Endothelial cell of umbilical vein (primary cell): Measurements from ENCODE around the gene TUBB3. TPM values are rescaled to one million over a fixed set of nuclear protein-coding genes. Genes with fewer than 3 reads are reported as not detected.

Experiments
- BruUV-seq: library from RNA; stranded (reverse); fragments of 400-500 nt; replicated peaks from 2 replicates; lab custom pipeline; 2021; lab: Mats Ljungman, UMichigan
- CTCF ChIA-PET: fragments of 300-600, 350-600 bp; sonication (Branson Sonifier 250); formaldehyde crosslinking; loops from one replicate; lab custom pipeline; 2021; ENCODE audit warnings: antibody characterized with exemption, inconsistent platforms; lab: Charles Lee
- POLR2A ChIA-PET: fragments of 300-600, 350-600 bp; sonication (Branson Sonifier 250); formaldehyde crosslinking; loops from one replicate; lab custom pipeline; 2021; ENCODE audit warnings: antibody characterized with exemption, inconsistent platforms; lab: Charles Lee
- DNase-seq: peaks from one replicate; pipeline ENCODE4 v3.0.0-alpha.2; 2011; ENCODE audit warnings: low read depth, low spot score
- FAIRE-seq: peaks from 2 replicates; lab custom pipeline; 2011; peaks lifted over from hg19 to GRCh38; lab: Jason Lieb, UNC
- H2AFZ ChIP-seq: 2 replicates; pipeline ENCODE4 v1.6.0; 2012; ENCODE audit warnings: low read depth, low read length, control low read depth, inconsistent platforms
- H3K27ac ChIP-seq: 2 replicates; pipeline ENCODE4 v1.5.1; 2011; ENCODE audit warnings: low read depth, mild to moderate bottlenecking, control low read depth, low read length, moderate library complexity; ENCODE audit not compliant: insufficient read depth
- H3K27me3 ChIP-seq, 2 experiments: 2 replicates each; pipeline versions ENCODE4 v1.6.0 to v1.6.1; 2011; ENCODE audit warnings: low read length in 2 of 2, mixed read lengths in 1 of 2; ENCODE audit not compliant: control insufficient read depth in 2 of 2, insufficient read depth in 2 of 2
- H3K36me3 ChIP-seq, 2 experiments: 2 replicates in 1 of 2; 3 replicates in 1 of 2; pipeline ENCODE4 v1.5.1; 2011; ENCODE audit warnings: low read length in 2 of 2, mild to moderate bottlenecking in 1 of 2, moderate library complexity in 1 of 2; ENCODE audit not compliant: control insufficient read depth in 2 of 2, insufficient read depth in 2 of 2; ENCODE audit errors: extremely low read depth in 1 of 2
- H3K4me1 ChIP-seq: 3 replicates; pipeline ENCODE4 v1.5.1; 2011; ENCODE audit warnings: mild to moderate bottlenecking, low read length; ENCODE audit not compliant: control insufficient read depth, insufficient read depth; ENCODE audit errors: extremely low read depth
- H3K4me2 ChIP-seq: 2 replicates; pipeline ENCODE4 v1.6.1; 2011; ENCODE audit warnings: low read length, control low read depth, mixed read lengths; ENCODE audit not compliant: insufficient read depth
- H3K4me3 ChIP-seq, 3 experiments: fragments of 200-600 bp in 1 of 3; sonication (generic), shearing (Covaris generic) in 1 of 3; replicated peaks in 1 of 3; 2 replicates each; pipeline ENCODE4 v1.5.1; 2011 to 2016; ENCODE audit warnings: control low read depth in 3 of 3, low read length in 3 of 3, mild to moderate bottlenecking in 2 of 3, inconsistent platforms in 1 of 3, low read depth in 1 of 3, moderate library complexity in 1 of 3; ENCODE audit not compliant: insufficient read depth in 1 of 3
- H3K79me2 ChIP-seq: 2 replicates; pipeline ENCODE4 v1.6.0; 2012; ENCODE audit warnings: low read length, inconsistent platforms; ENCODE audit not compliant: control insufficient read depth, insufficient read depth
- H3K9ac ChIP-seq: replicated peaks from 2 replicates; pipeline ENCODE3; 2011; ENCODE audit warnings: low read length, control low read depth; ENCODE audit not compliant: insufficient read depth; ENCODE audit errors: extremely low read depth
- H3K9me1 ChIP-seq: replicated peaks from 3 replicates; pipeline ENCODE4 v1.6.0; 2011; ENCODE audit warnings: mild to moderate bottlenecking, low read length; ENCODE audit not compliant: control insufficient read depth, insufficient read depth; ENCODE audit errors: extremely low read depth
- H3K9me3 ChIP-seq: replicated peaks from 2 replicates; pipeline ENCODE4 v1.5.1; 2012; ENCODE audit warnings: low read length, inconsistent platforms; ENCODE audit not compliant: control insufficient read depth, insufficient read depth
- H4K20me1 ChIP-seq: replicated peaks from 2 replicates; pipeline ENCODE3; 2011; ENCODE audit warnings: mild to moderate bottlenecking, low read length; ENCODE audit not compliant: control insufficient read depth, insufficient read depth; ENCODE audit errors: extremely low read depth
- EZH2 ChIP-seq: IDR thresholded peaks from 2 replicates; pipeline ENCODE4 v1.6.1; 2012; ENCODE audit warnings: borderline replicate concordance, low read depth, mild to moderate bottlenecking, moderate library complexity, low read length, inconsistent platforms; ENCODE audit not compliant: severe bottlenecking
- FOS ChIP-seq: IDR thresholded peaks from 2 replicates; pipeline ENCODE4 v1.6.1; 2011; ENCODE audit warnings: mild to moderate bottlenecking, low read length, moderate library complexity, borderline replicate concordance; ENCODE audit not compliant: insufficient read depth
- GATA2 ChIP-seq: IDR thresholded peaks from 2 replicates; pipeline ENCODE4 v1.7.0; 2011; ENCODE audit warnings: low read depth, mild to moderate bottlenecking, moderate library complexity, mixed read lengths, low read length; ENCODE audit not compliant: insufficient read length, insufficient read depth
- JUN ChIP-seq: IDR thresholded peaks from 2 replicates; pipeline ENCODE4 v1.6.1; 2011; ENCODE audit warnings: borderline replicate concordance, low read depth; ENCODE audit not compliant: insufficient read length, insufficient read depth
- MAX ChIP-seq: IDR thresholded peaks from 2 replicates; pipeline ENCODE4 v1.6.1; 2011; ENCODE audit not compliant: insufficient read depth, insufficient read length
- MYC ChIP-seq: IDR thresholded peaks from one replicate; pipeline ENCODE4 v1.6.1; 2011; ENCODE audit warnings: mild to moderate bottlenecking, low read depth, low read length
- POLR2AphosphoS5 ChIP-seq: IDR thresholded peaks from 2 replicates; pipeline ENCODE4 v1.6.1; 2012; ENCODE audit warnings: low read depth, mild to moderate bottlenecking, control low read depth, low read length, moderate library complexity; ENCODE audit not compliant: insufficient read depth
- dilution Hi-C: fragments of 300-500 bp; cut with MboI; formaldehyde crosslinking; loops from one replicate; pipeline ENCODE4 v1.15.0; 2019; ENCODE audit warnings: low sequenced_read_pairs; ENCODE audit not compliant: extremely low pct_ligation_motif_present
- intact Hi-C: fragments of 100-400 bp; cut with micrococcal nuclease; formaldehyde crosslinking; loops from one replicate; pipeline ENCODE4 v1.10.0; 2022
- polyA plus RNA-seq, 4 experiments: library from polyadenylated mRNA; depleted of rRNA in 3 of 4; stranded (reverse) in 3 of 4; unstranded in 1 of 4; fragments of >200 nt; gene quantifications; 2 replicates each; pipeline versions ENCODE4 v1.2.1 to v1.2.3, GENCODE V29; 2011 to 2012; ENCODE audit warnings: missing spikeins in 1 of 4
- total RNA-seq: library from RNA; stranded (reverse); gene quantifications from 2 replicates; pipeline ENCODE4 v1.2.3, GENCODE V29; 2021

Gene TUBB3
- total and polyA plus RNA-seq, 2 donors (not counting 3 experiments of a cell fraction or from before 2014, with no cell fraction given), result 170 to 215 TPM

- Histone ChIP-seq H3K27ac (no peak overlapping the region), H3K36me3 (peaks cover 13 to 47% of the 10 kb centered on the region in 2 experiments), H3K9me3 (no peaks in the 10 kb centered on the region), H3K9ac (no peak overlapping the region), H4K20me1 (peaks cover 2% of the 10 kb centered on the region), H2AFZ (no peak overlapping the region), H3K4me2 (no peak overlapping the region), H3K4me1 (no peaks in the 10 kb centered on the region), H3K79me2 (no peaks in the 10 kb centered on the region), H3K4me3 (no peak overlapping the region), H3K27me3 (no peaks in the 10 kb centered on the region), H3K9me1 (no peaks in the 10 kb centered on the region)
- dilution Hi-C loops (no loop called here), intact Hi-C loops (no loop called here)
- no peak for DNase-seq
- TF ChIP-seq EZH2 (no peak), MYC (no peak), JUN (no peak), GATA2 (no peak), POLR2AphosphoS5 (no peak)
- FAIRE-seq, result no peak
- no TSS peak for BruUV-seq
- ChIA-PET CTCF (interaction anchor here (2.4 kb wide), 1 partner anchor 12 kb away, joined by 11 read pairs; no protein-coding TSS in a partner anchor), POLR2A (no interaction called here)
These were observed 24.8 kb upstream of the TUBB3 start for GRCh38 chr16:89898201-89898967.

GRCh38 chr16:89899879-89900481 is 23.2 kb upstream of the TUBB3 start:
- CTCF ChIA-PET, result interaction anchor here (2.4 kb wide), 1 partner anchor 10 kb away, joined by 11 read pairs; no protein-coding TSS in a partner anchor
- peaks cover 11 to 50% of the 10 kb centered on the region in 2 experiments for H3K36me3 ChIP-seq

More at GRCh38 chr16:89899879-89900481, 23.2 kb upstream of the TUBB3 start:
- Histone ChIP-seq H3K27ac (no peak overlapping the region), H3K4me2 (no peak overlapping the region), H2AFZ (no peak overlapping the region), H3K4me3 (no peak overlapping the region), H3K4me1 (no peaks in the 10 kb centered on the region), H3K9me3 (no peaks in the 10 kb centered on the region), H3K9ac (no peak overlapping the region), H3K79me2 (no peaks in the 10 kb centered on the region), H3K9me1 (no peaks in the 10 kb centered on the region), H4K20me1 (peaks cover 2% of the 10 kb centered on the region), H3K27me3 (no peaks in the 10 kb centered on the region)
- no peak for FAIRE-seq
- TF ChIP-seq MAX, result no peak
- TF ChIP-seq FOS, result no peak
- DNase-seq, result no peak
- intact Hi-C loops (no loop called here), dilution Hi-C loops (no loop called here)
- POLR2A ChIA-PET, result no interaction called here
- BruUV-seq, result no TSS peak
